Myocyte (in vitro differentiated cells): Measurements from ENCODE around the gene TRIM77. TPM values are rescaled to one million over a fixed set of nuclear protein-coding genes. Genes with fewer than 3 reads are reported as not detected.

Source experiments
- total RNA-seq: library from RNA; depleted of rRNA; stranded (reverse); fragments of >200 nt; gene quantifications from 2 replicates; pipeline ENCODE4 v1.2.3, GENCODE V29; 2014

The TRIM77 gene
- total RNA-seq, 1 donor from 2014 or later: not detected

Other genes starting within 250 kb of the TRIM77 start
- gene NOX4, start 218.9 kb upstream of the TRIM77 start, total RNA-seq: not detected in 2 replicates
- gene TRIM49, start 98.3 kb downstream of the TRIM77 start, total RNA-seq: not detected in 2 replicates
- gene TRIM64B, start 168.2 kb downstream of the TRIM77 start, total RNA-seq: not detected in 2 replicates
- not detected in 2 replicates for gene TRIM49D1, start 211.9 kb downstream of the TRIM77 start, total RNA-seq
- gene TRIM49D2, start 213.8 kb downstream of the TRIM77 start, total RNA-seq: not detected in 2 replicates